Umbilical cord (tissue), 2 donors: Measurements from ENCODE around the gene PHACTR3. TPM values are rescaled to one million over a fixed set of nuclear protein-coding genes. Genes with fewer than 3 reads are reported as not detected.

Experiments used
- DNase-seq: peaks from one replicate; pipeline ENCODE4 v3.0.0-alpha.2; 2015; ENCODE audit warnings: low spot score
- total RNA-seq: library from RNA; depleted of rRNA; stranded (reverse); fragments of >200 nt; gene quantifications from one replicate; pipeline ENCODE4 v1.2.3, GENCODE V29; 2014; ENCODE audit warnings: low replicate concordance; ENCODE audit not compliant: insufficient read depth

PHACTR3 gene
- total RNA-seq, 1 donor from 2014 or later: 5.1 TPM

- no peak for DNase-seq
Measured at GRCh38 chr20:59750209-59750840, 146.0 kb downstream of the PHACTR3 start.

- peak; percentile 65 for DNase-seq
Measured at GRCh38 chr20:59751075-59751711, 146.9 kb downstream of the PHACTR3 start.

GRCh38 chr20:59752101-59752586, 147.8 kb downstream of the PHACTR3 start:
- DNase-seq: peak; percentile 57

GRCh38 chr20:59752704-59753460, 148.5 kb downstream of the PHACTR3 start:
- peak; percentile 12 for DNase-seq

- no peak for DNase-seq
Measured at GRCh38 chr20:59753836-59754235, 149.5 kb downstream of the PHACTR3 start.

- DNase-seq: no peak
Measured at GRCh38 chr20:59754551-59754950, 150.2 kb downstream of the PHACTR3 start.

- DNase-seq: no peak
Measured at GRCh38 chr20:59756241-59756640, 151.9 kb downstream of the PHACTR3 start.

GRCh38 chr20:59764037-59764436, 159.7 kb downstream of the PHACTR3 start:
- DNase-seq: no peak

- no peak for DNase-seq
Measured at GRCh38 chr20:59765599-59766177, 161.3 kb downstream of the PHACTR3 start.

GRCh38 chr20:59767656-59768055, 163.3 kb downstream of the PHACTR3 start:
- DNase-seq: no peak

- DNase-seq: no peak
Measured at GRCh38 chr20:59770270-59770669, 165.9 kb downstream of the PHACTR3 start.

GRCh38 chr20:59770851-59771250, 166.5 kb downstream of the PHACTR3 start:
- DNase-seq: no peak

- no peak for DNase-seq
Measured at GRCh38 chr20:59771506-59772372, 167.4 kb downstream of the PHACTR3 start.

GRCh38 chr20:59772373-59772705, 168.0 kb downstream of the PHACTR3 start:
- DNase-seq: no peak

- no peak for DNase-seq
Measured at GRCh38 chr20:59772931-59773913, 168.9 kb downstream of the PHACTR3 start.

- no peak for DNase-seq
Measured at GRCh38 chr20:59774204-59774641, 169.9 kb downstream of the PHACTR3 start.

GRCh38 chr20:59774921-59775686, 170.8 kb downstream of the PHACTR3 start:
- DNase-seq: no peak

GRCh38 chr20:59775687-59776055, 171.3 kb downstream of the PHACTR3 start:
- no peak for DNase-seq

- no peak for DNase-seq
Measured at GRCh38 chr20:59776059-59776603, 171.8 kb downstream of the PHACTR3 start.
